CD4-positive, alpha-beta T cell (primary cell): ENCODE measurements around the gene DNMT3A. TPM values are rescaled to one million over a fixed set of nuclear protein-coding genes. Genes with fewer than 3 reads are reported as not detected.

ENCODE experiments used
- ATAC-seq: fragments of 200-7000 bp; cut with Tn5 transposase; one replicate; pipeline ENCODE4 v1.10.0; 2022; ENCODE audit warnings: mild to moderate bottlenecking; ENCODE audit not compliant: poor library complexity
- CTCF ChIA-PET: fragments of 350-600 bp; sonication (Branson Sonifier 250); formaldehyde crosslinking; loops from one replicate; lab custom pipeline; 2021; ENCODE audit warnings: antibody characterized with exemption, inconsistent platforms; lab: Charles Lee
- POLR2A ChIA-PET: fragments of 350-600 bp; sonication (Branson Sonifier 250); formaldehyde crosslinking; loops from one replicate; lab custom pipeline; 2021; ENCODE audit warnings: antibody characterized with exemption, inconsistent platforms; lab: Charles Lee
- DNase-seq, 14 experiments: peaks; one replicate each; pipeline ENCODE4 v3.0.0-alpha.2; 2013 to 2020; ENCODE audit warnings: mixed read lengths in 2 of 14
- H3K27ac ChIP-seq, 2 donors: one replicate each; pipeline versions ENCODE4 v1.5.1 to v1.7.0; 2013; ENCODE audit warnings: low read length in 2 of 2, low read depth in 1 of 2, mild to moderate bottlenecking in 1 of 2
- H3K27me3 ChIP-seq, 2 experiments: 1 replicate in 1 of 2; 2 replicates in 1 of 2; pipeline versions ENCODE4 v1.6.1 to v1.7.0; 2013; ENCODE audit warnings: low read length in 2 of 2, control low read depth in 1 of 2, mild to moderate bottlenecking in 1 of 2, moderate library complexity in 1 of 2; ENCODE audit not compliant: insufficient read depth in 2 of 2, control insufficient read depth in 1 of 2
- H3K36me3 ChIP-seq: one replicate; pipeline ENCODE4 v1.6.1; 2013; ENCODE audit warnings: low read length, control low read depth; ENCODE audit not compliant: insufficient read depth
- H3K4me1 ChIP-seq: one replicate; pipeline ENCODE4 v1.6.1; 2013; ENCODE audit warnings: low read length, control low read depth; ENCODE audit not compliant: insufficient read depth
- H3K4me3 ChIP-seq: one replicate; pipeline ENCODE4 v1.5.1; 2013; ENCODE audit warnings: mild to moderate bottlenecking, low read length, moderate library complexity
- H3K9me3 ChIP-seq, 2 experiments: 1 replicate in 1 of 2; 2 replicates in 1 of 2; pipeline versions ENCODE4 v1.6.1 to v1.7.0; 2013; ENCODE audit warnings: low read length in 2 of 2, mild to moderate bottlenecking in 2 of 2, control low read depth in 1 of 2, moderate library complexity in 1 of 2; ENCODE audit not compliant: control insufficient read depth in 1 of 2, insufficient read depth in 1 of 2
- H3K27ac Mint-ChIP-seq: one replicate; pipeline ENCODE4 v1.8.0; 2020; ENCODE audit warnings: mixed read lengths
- H3K27me3 Mint-ChIP-seq: one replicate; pipeline ENCODE4 v1.8.0; 2021; ENCODE audit warnings: mixed read lengths
- H3K36me3 Mint-ChIP-seq: one replicate; pipeline ENCODE4 v1.8.0; 2021; ENCODE audit warnings: low read depth, mixed read lengths
- H3K4me1 Mint-ChIP-seq: one replicate; pipeline ENCODE4 v1.8.0; 2021; ENCODE audit warnings: low read depth, mixed read lengths
- H3K4me3 Mint-ChIP-seq: one replicate; pipeline ENCODE4 v1.8.0; 2020; ENCODE audit warnings: mild to moderate bottlenecking, mixed read lengths
- H3K9me3 Mint-ChIP-seq: one replicate; pipeline ENCODE4 v1.8.0; 2020; ENCODE audit warnings: mixed read lengths
- intact Hi-C, 2 experiments: fragments of 100-400 bp; cut with DNase I in 1 of 2; cut with micrococcal nuclease in 1 of 2; formaldehyde crosslinking; loops; one replicate each; pipeline versions ENCODE4 v1.15.1 to v1.9.0; 2023 to 2025; cut with DNase I, micrococcal nuclease
- total RNA-seq, 174 experiments: library from RNA in 2 of 174; stranded (reverse) in 2 of 174; gene quantifications; one replicate each; pipeline ENCODE4 v1.2.3 and lab custom pipeline; 2021 to 2026
- TF ChIP-seq, protein P1 (sequence below): fragments of 200-600 bp; IDR thresholded peaks from one replicate; pipeline ENCODE4 v1.8.0; 2022; ENCODE audit warnings: antibody characterized with exemption, mild to moderate bottlenecking

The DNMT3A gene
- total RNA-seq, 2 experiments from 2014 or later: 57.1 to 62.1 TPM

DNA sequence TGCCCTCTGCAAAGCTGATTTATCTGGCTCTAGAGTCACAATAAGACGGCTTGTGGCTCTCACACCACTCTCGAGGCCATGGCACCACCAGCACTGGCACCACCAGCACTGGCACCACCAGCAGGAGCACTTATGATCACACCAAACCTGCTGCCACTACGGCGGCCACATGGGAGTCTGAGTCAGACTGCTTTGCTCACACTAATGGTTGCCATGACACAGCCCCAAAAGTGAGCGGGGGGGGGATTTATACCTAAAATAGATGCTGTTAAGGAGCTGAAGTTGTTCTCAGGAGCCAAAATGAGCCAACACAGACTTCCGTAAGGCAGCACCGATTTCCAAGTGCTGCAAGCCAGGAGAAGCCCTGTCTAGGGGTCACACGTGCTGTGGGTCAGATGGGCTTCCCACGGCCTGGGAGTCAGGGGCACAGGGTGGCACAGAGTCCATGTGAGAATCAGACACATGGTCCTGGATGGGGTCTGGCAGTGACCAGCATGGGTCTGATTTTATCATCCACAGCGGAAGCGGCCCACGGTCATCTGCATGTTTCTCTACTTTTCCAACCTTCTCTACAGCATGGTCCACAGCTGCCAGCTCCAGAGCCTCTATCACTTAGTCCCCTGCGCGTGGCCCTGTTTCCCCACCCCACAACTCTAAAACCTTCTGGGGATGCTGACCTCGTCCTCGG is 16.7 kb downstream of the DNMT3A start:
- Mint-ChIP-seq H3K27ac (peak overlapping the region; percentile 76), H3K27me3 (no peaks in the 10 kb centered on the region), H3K4me3 (no peak overlapping the region), H3K36me3 (peaks cover 36% of the 10 kb centered on the region), H3K4me1 (peaks cover 53% of the 10 kb centered on the region), H3K9me3 (peaks cover 2% of the 10 kb centered on the region)
- Histone ChIP-seq H3K4me3 (no peak overlapping the region), H3K4me1 (peaks cover 39% of the 10 kb centered on the region), H3K27ac (no peak overlapping the region), H3K36me3 (peaks cover 10% of the 10 kb centered on the region), H3K9me3 (peaks cover 8 to 23% of the 10 kb centered on the region in 2 experiments), H3K27me3 (no peaks in the 10 kb centered on the region)
- POLR2A ChIA-PET: interaction anchor here (0.6 to 2.7 kb wide), 4 partner anchors 8 to 37 kb away, joined by 3 to 14 read pairs (median 11); no protein-coding TSS in a partner anchor
- CTCF ChIA-PET: interaction anchor here (1.4 kb wide), 1 partner anchor 11 kb away, joined by 3 read pairs; no protein-coding TSS in a partner anchor
- TF ChIP-seq, protein P1, sequence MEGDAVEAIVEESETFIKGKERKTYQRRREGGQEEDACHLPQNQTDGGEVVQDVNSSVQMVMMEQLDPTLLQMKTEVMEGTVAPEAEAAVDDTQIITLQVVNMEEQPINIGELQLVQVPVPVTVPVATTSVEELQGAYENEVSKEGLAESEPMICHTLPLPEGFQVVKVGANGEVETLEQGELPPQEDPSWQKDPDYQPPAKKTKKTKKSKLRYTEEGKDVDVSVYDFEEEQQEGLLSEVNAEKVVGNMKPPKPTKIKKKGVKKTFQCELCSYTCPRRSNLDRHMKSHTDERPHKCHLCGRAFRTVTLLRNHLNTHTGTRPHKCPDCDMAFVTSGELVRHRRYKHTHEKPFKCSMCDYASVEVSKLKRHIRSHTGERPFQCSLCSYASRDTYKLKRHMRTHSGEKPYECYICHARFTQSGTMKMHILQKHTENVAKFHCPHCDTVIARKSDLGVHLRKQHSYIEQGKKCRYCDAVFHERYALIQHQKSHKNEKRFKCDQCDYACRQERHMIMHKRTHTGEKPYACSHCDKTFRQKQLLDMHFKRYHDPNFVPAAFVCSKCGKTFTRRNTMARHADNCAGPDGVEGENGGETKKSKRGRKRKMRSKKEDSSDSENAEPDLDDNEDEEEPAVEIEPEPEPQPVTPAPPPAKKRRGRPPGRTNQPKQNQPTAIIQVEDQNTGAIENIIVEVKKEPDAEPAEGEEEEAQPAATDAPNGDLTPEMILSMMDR: no peak
- DNase-seq (peak in 1 of 14 experiments; percentile 34), ATAC-seq (no peak)
- intact Hi-C loops: no loop called here

GRCh38 chr2:25324251-25324650 is 17.5 kb downstream of the DNMT3A start:
- H3K4me1 Mint-ChIP-seq: peaks cover 47% of the 10 kb centered on the region
- POLR2A ChIA-PET: interaction anchor here (0.6 to 2.7 kb wide), 5 partner anchors 9 to 47 kb away, joined by 3 to 14 read pairs (median 10); no protein-coding TSS in a partner anchor
- Histone ChIP-seq H3K27me3 (no peaks in the 10 kb centered on the region), H3K36me3 (peaks cover 8% of the 10 kb centered on the region), H3K27ac (no peak overlapping the region), H3K9me3 (peaks cover 8 to 23% of the 10 kb centered on the region in 2 experiments), H3K4me3 (no peak overlapping the region), H3K4me1 (peaks cover 38% of the 10 kb centered on the region)
- H3K9me3 Mint-ChIP-seq: peaks cover 2% of the 10 kb centered on the region
- intact Hi-C loops: no loop called here
- H3K27ac Mint-ChIP-seq: peak overlapping the region; percentile 76
- DNase-seq: no peak
- no peak overlapping the region for H3K4me3 Mint-ChIP-seq
- CTCF ChIA-PET: interaction anchor here (1.4 kb wide), 1 partner anchor 10 kb away, joined by 3 read pairs; no protein-coding TSS in a partner anchor
- H3K36me3 Mint-ChIP-seq: peaks cover 31% of the 10 kb centered on the region
- no peaks in the 10 kb centered on the region for H3K27me3 Mint-ChIP-seq
- TF ChIP-seq, protein P1: no peak
- ATAC-seq: no peak

GRCh38 chr2:25323610-25324189 is 18.0 kb downstream of the DNMT3A start:
- Histone ChIP-seq H3K9me3 (peaks cover 8 to 21% of the 10 kb centered on the region in 2 experiments), H3K27me3 (no peaks in the 10 kb centered on the region), H3K36me3 (peaks cover 8% of the 10 kb centered on the region), H3K4me3 (peak overlapping the region; percentile 47), H3K4me1 (peaks cover 35% of the 10 kb centered on the region), H3K27ac (peak overlapping the region in 1 of 2 donors; percentile 56)
- no peaks in the 10 kb centered on the region for H3K27me3 Mint-ChIP-seq
- H3K4me3 Mint-ChIP-seq: peak overlapping the region; percentile 81
- intact Hi-C loops: no loop called here
- peaks cover 2% of the 10 kb centered on the region for H3K9me3 Mint-ChIP-seq
- H3K4me1 Mint-ChIP-seq: peaks cover 47% of the 10 kb centered on the region
- peak overlapping the region; percentile 76 for H3K27ac Mint-ChIP-seq
- TF ChIP-seq, protein P1: no peak
- ChIA-PET POLR2A (interaction anchor here (0.6 to 2.7 kb wide), 10 partner anchors 9 to 108 kb away, joined by 3 to 14 read pairs (median 6); no protein-coding TSS in a partner anchor), CTCF (no interaction called here)
- ATAC-seq (no peak), DNase-seq (no peak)
- H3K36me3 Mint-ChIP-seq: peaks cover 31% of the 10 kb centered on the region
